Keratinocyte (primary cell): Measurements from ENCODE around the gene AP2A1. TPM values are rescaled to one million over a fixed set of nuclear protein-coding genes. Genes with fewer than 3 reads are reported as not detected.

Experiments used
- DNase-seq: peaks from one replicate; pipeline ENCODE4 v3.0.0-alpha.2; 2011; ENCODE audit warnings: low read depth, missing footprints, low spot score
- FAIRE-seq: peaks from 2 replicates; lab custom pipeline; 2011; peaks lifted over from hg19 to GRCh38; lab: Jason Lieb, UNC
- H2AFZ ChIP-seq: 2 replicates; pipeline ENCODE4 v1.6.0; 2012; ENCODE audit warnings: low read length, control low read depth, inconsistent platforms; ENCODE audit not compliant: control insufficient read depth
- H3K27ac ChIP-seq: 2 replicates; pipeline ENCODE4 v1.5.1; 2011; ENCODE audit warnings: low read length; ENCODE audit not compliant: control insufficient read depth, insufficient read depth
- H3K27me3 ChIP-seq: 3 replicates; pipeline ENCODE4 v1.6.0; 2011; ENCODE audit warnings: low read length; ENCODE audit not compliant: control insufficient read depth, insufficient read depth; ENCODE audit errors: extremely low read depth
- H3K36me3 ChIP-seq, 2 experiments: 2 replicates in 1 of 2; 3 replicates in 1 of 2; pipeline ENCODE4 v1.5.1; 2011; ENCODE audit warnings: low read length in 2 of 2, mild to moderate bottlenecking in 1 of 2; ENCODE audit not compliant: control insufficient read depth in 2 of 2, insufficient read depth in 2 of 2; ENCODE audit errors: extremely low read depth in 1 of 2
- H3K4me1 ChIP-seq: 3 replicates; pipeline ENCODE4 v1.5.1; 2011; ENCODE audit warnings: low read length; ENCODE audit not compliant: control insufficient read depth, insufficient read depth; ENCODE audit errors: extremely low read depth
- H3K4me2 ChIP-seq: 3 replicates; pipeline ENCODE4 v1.6.0; 2011; ENCODE audit warnings: low read depth, low read length; ENCODE audit not compliant: control insufficient read depth, insufficient read depth; ENCODE audit errors: extremely low read depth
- H3K4me3 ChIP-seq, 3 experiments: fragments of 200-600 bp in 1 of 3; sonication (generic) in 1 of 3; 2 replicates in 2 of 3; 3 replicates in 1 of 3; pipeline ENCODE4 v1.5.1; 2011 to 2016; ENCODE audit warnings: low read length in 3 of 3, mild to moderate bottlenecking in 3 of 3, control low read depth in 2 of 3, inconsistent platforms in 1 of 3, low read depth in 1 of 3, mixed read lengths in 1 of 3, mixed run types in 1 of 3, moderate library complexity in 1 of 3; ENCODE audit not compliant: control insufficient read depth in 2 of 3, insufficient read depth in 2 of 3; ENCODE audit errors: extremely low read depth in 1 of 3
- H3K79me2 ChIP-seq: 2 replicates; pipeline ENCODE4 v1.6.0; 2012; ENCODE audit warnings: low read length; ENCODE audit not compliant: control insufficient read depth, insufficient read depth
- H3K9ac ChIP-seq: 3 replicates; pipeline ENCODE4 v1.6.0; 2011; ENCODE audit warnings: low read length; ENCODE audit not compliant: control insufficient read depth, insufficient read depth; ENCODE audit errors: extremely low read depth
- H3K9me1 ChIP-seq: 3 replicates; pipeline ENCODE4 v1.6.0; 2011; ENCODE audit warnings: low read length; ENCODE audit not compliant: control insufficient read depth, insufficient read depth; ENCODE audit errors: extremely low read depth
- H3K9me3 ChIP-seq: 2 replicates; pipeline ENCODE4 v1.5.1; 2012; ENCODE audit warnings: low read depth, low read length; ENCODE audit not compliant: control insufficient read depth
- H4K20me1 ChIP-seq: 3 replicates; pipeline ENCODE4 v1.6.0; 2011; ENCODE audit warnings: low read length; ENCODE audit not compliant: control insufficient read depth, insufficient read depth; ENCODE audit errors: extremely low read depth
- CTCF ChIP-seq, 3 experiments: IDR thresholded peaks in 1 of 3; conservative IDR thresholded peaks in 1 of 3; optimal IDR thresholded peaks in 1 of 3; 2 replicates in 2 of 3; 3 replicates in 1 of 3; pipeline versions ENCODE3 to v1.5.1; 2011; ENCODE audit warnings: low read length in 3 of 3, mild to moderate bottlenecking in 3 of 3, moderate library complexity in 2 of 3, control low read depth in 1 of 3, inconsistent platforms in 1 of 3; ENCODE audit not compliant: insufficient read depth in 2 of 3; ENCODE audit errors: extremely low read depth in 1 of 3
- EZH2 ChIP-seq: IDR thresholded peaks from one replicate; pipeline ENCODE4 v1.6.1; 2012; ENCODE audit warnings: inconsistent platforms, mild to moderate bottlenecking, low read length, moderate library complexity
- dilution Hi-C: fragments of 300-500 bp; cut with MboI; formaldehyde crosslinking; loops from one replicate; pipeline ENCODE4 v1.7.0; 2020; ENCODE audit warnings: low sequenced_read_pairs; ENCODE audit not compliant: extremely low pct_ligation_motif_present
- polyA minus RNA-seq, 3 experiments: library from RNA; depleted of rRNA, polyadenylated mRNA; stranded (reverse); fragments of >200 nt; gene quantifications; 1 replicate in 1 of 3; 2 replicates in 1 of 3; 3 replicates in 1 of 3; pipeline ENCODE4 v1.2.3, GENCODE V29; 2011
- polyA plus RNA-seq, 5 experiments: library from polyadenylated mRNA; depleted of rRNA in 3 of 5; stranded (reverse) in 3 of 5; stranded (forward) in 1 of 5; unstranded in 1 of 5; fragments of >200 nt; gene quantifications; 1 replicate in 1 of 5; 2 replicates in 3 of 5; 3 replicates in 1 of 5; pipeline versions ENCODE4 v1.2.1 to v1.2.3, GENCODE V29; 2011 to 2012; ENCODE audit warnings: missing spikeins in 2 of 5, low read depth in 1 of 5, low replicate concordance in 1 of 5

AP2A1 gene
- polyA plus RNA-seq (36.7 to 67.7 TPM (median 52.7 TPM) in 3 replicates), polyA minus RNA-seq (92.8 to 146 TPM (median 95.8 TPM) in 3 replicates)
- 31.9 TPM for polyA plus RNA-seq (2011; ENCODE audit: low read depth)
- 44.9 and 111 TPM in 2 replicates for polyA plus RNA-seq (2011; cell fraction: cytosol; rRNA removed)
- 80.4 and 106 TPM in 2 replicates for polyA plus RNA-seq (2011; cell fraction: nucleus; rRNA removed)
- 49.2 and 87.1 TPM in 2 replicates for polyA plus RNA-seq (2012; ENCODE audit: low replicate concordance)
- polyA minus RNA-seq (2011; cell fraction: cytosol; rRNA and poly(A)+ RNA removed), result 188 TPM
- polyA minus RNA-seq (2011; cell fraction: nucleus; rRNA and poly(A)+ RNA removed), result 88.5 and 96.2 TPM in 2 replicates

- H3K9me3 ChIP-seq, result no peaks in the 10 kb centered on the region
- peaks cover 3 to 6% of the 10 kb centered on the region in 2 experiments for H3K36me3 ChIP-seq
- H3K4me1 ChIP-seq, result peaks cover 26% of the 10 kb centered on the region
- H4K20me1 ChIP-seq, result peaks cover 4% of the 10 kb centered on the region
- peak within 1 kb of the TSS; percentile 96 for H2AFZ ChIP-seq
- H3K4me3 ChIP-seq, result peak within 1 kb of the TSS; percentile 88 to 96 (median 95)
- H3K79me2 ChIP-seq, result peaks cover 40% of the 10 kb centered on the region
- TF ChIP-seq EZH2 (no peak), CTCF (optimal IDR thresholded peaks at IDR 0.05 in 1 of 3, IDR thresholded peaks at IDR 0.05 in 1 of 3, conservative IDR thresholded peaks at IDR 0.05 in 1 of 3; ENCODE audit: extremely low read depth in 1 of 3, insufficient read depth in 2 of 3, low read length in 3 of 3) (no peak)
- H3K4me2 ChIP-seq, result peak within 1 kb of the TSS; percentile 100
- FAIRE-seq (no peak), DNase-seq (no peak)
- H3K9me1 ChIP-seq, result peaks cover 2% of the 10 kb centered on the region
- dilution Hi-C loops, result no loop called here
- H3K9ac ChIP-seq, result peak within 1 kb of the TSS; percentile 93
- no peaks in the 10 kb centered on the region for H3K27me3 ChIP-seq
- H3K27ac ChIP-seq, result peak within 1 kb of the TSS; percentile 100
Measured at GRCh38 chr19:49766930-49767299, at the start of gene AP2A1. AP2A1 (plus strand) TSS chr19:49767001; CDS start chr19:49767134, 133 bp downstream.

GRCh38 chr19:49718511-49718910 is 48.3 kb upstream of the AP2A1 start:
- Histone ChIP-seq H3K9me1 (no peaks in the 10 kb centered on the region), H3K4me1 (no peaks in the 10 kb centered on the region), H3K4me3 (no peak overlapping the region), H3K9me3 (no peaks in the 10 kb centered on the region), H3K4me2 (peak overlapping the region; percentile 22), H4K20me1 (no peaks in the 10 kb centered on the region), H3K9ac (no peak overlapping the region), H3K36me3 (no peaks in the 10 kb centered on the region), H3K79me2 (no peaks in the 10 kb centered on the region), H3K27me3 (no peaks in the 10 kb centered on the region), H2AFZ (no peak overlapping the region), H3K27ac (no peak overlapping the region)
- DNase-seq (no peak), FAIRE-seq (no peak)
- no peak for TF ChIP-seq EZH2
- no peak for TF ChIP-seq CTCF (optimal IDR thresholded peaks at IDR 0.05 in 1 of 3, IDR thresholded peaks at IDR 0.05 in 1 of 3, conservative IDR thresholded peaks at IDR 0.05 in 1 of 3; ENCODE audit: extremely low read depth in 1 of 3, insufficient read depth in 2 of 3, low read length in 3 of 3)
- dilution Hi-C loops, result no loop called here
